ENCODE data around the gene ERI3.

The ERI3 gene

GRCh38 chr1:44354840-44355581 lies at the start of gene ERI3:
Gene ERI3, minus strand, starts transcription at chr1:44355257. Its CDS starts 231 bp downstream, at chr1:44355026.
- FAIRE-seq, result peak; percentile 96

GRCh38 chr1:44401256-44402228 lies 46.5 kb upstream of the ERI3 start:
- DNase-seq (ENCODE audit: insufficient read length, low spot score), result no peak
- no peak for FAIRE-seq

More at GRCh38 chr1:44354840-44355581, at the start of gene ERI3:
- DNase-seq (ENCODE audit: insufficient read length, low spot score), result peak; percentile 98

- DNase-seq (ENCODE audit: insufficient read length, low spot score) (no peak), FAIRE-seq (no peak)
These were observed 35.2 kb upstream of the ERI3 start for GRCh38 chr1:44390277-44390676.

GRCh38 chr1:44389437-44389836 lies 34.4 kb upstream of the ERI3 start:
- DNase-seq (ENCODE audit: insufficient read length, low spot score), result no peak
- no peak for FAIRE-seq

GRCh38 chr1:44388551-44388950 lies 33.5 kb upstream of the ERI3 start:
- FAIRE-seq, result no peak
- no peak for DNase-seq (ENCODE audit: insufficient read length, low spot score)

GRCh38 chr1:44380666-44381177 lies 25.7 kb upstream of the ERI3 start:
- FAIRE-seq (no peak), DNase-seq (ENCODE audit: insufficient read length, low spot score) (no peak)

- DNase-seq (ENCODE audit: insufficient read length, low spot score), result peak; percentile 16
- peak; percentile 57 for FAIRE-seq
These were observed 23.1 kb upstream of the ERI3 start for GRCh38 chr1:44377925-44378784.

GRCh38 chr1:44375547-44375946 lies 20.5 kb upstream of the ERI3 start:
- DNase-seq (ENCODE audit: insufficient read length, low spot score) (no peak), FAIRE-seq (no peak)

GRCh38 chr1:44371206-44371605 lies 16.1 kb upstream of the ERI3 start:
- DNase-seq (ENCODE audit: insufficient read length, low spot score), result no peak
- FAIRE-seq, result no peak

GRCh38 chr1:44368471-44369151 lies 13.6 kb upstream of the ERI3 start:
- DNase-seq (ENCODE audit: insufficient read length, low spot score), result no peak
- FAIRE-seq, result no peak

- no peak for FAIRE-seq
- DNase-seq (ENCODE audit: insufficient read length, low spot score), result no peak
These were observed 12.9 kb upstream of the ERI3 start for GRCh38 chr1:44367944-44368343.

GRCh38 chr1:44366371-44366975 lies 11.4 kb upstream of the ERI3 start:
- DNase-seq (ENCODE audit: insufficient read length, low spot score), result no peak
- no peak for FAIRE-seq

GRCh38 chr1:44361478-44361877 lies 6.4 kb upstream of the ERI3 start:
- FAIRE-seq (no peak), DNase-seq (ENCODE audit: insufficient read length, low spot score) (no peak)

GRCh38 chr1:44359234-44359935 lies 4.3 kb upstream of the ERI3 start:
- FAIRE-seq (no peak), DNase-seq (ENCODE audit: insufficient read length, low spot score) (no peak)

GRCh38 chr1:44357710-44358109 lies 2.7 kb upstream of the ERI3 start:
- DNase-seq (ENCODE audit: insufficient read length, low spot score), result no peak
- no peak for FAIRE-seq

GRCh38 chr1:44355582-44356305 lies 687 bp upstream of the ERI3 start:
- FAIRE-seq, result peak; percentile 23
- no peak for DNase-seq (ENCODE audit: insufficient read length, low spot score)

GRCh38 chr1:44354268-44354839 lies 703 bp downstream of the ERI3 start:
- DNase-seq (ENCODE audit: insufficient read length, low spot score) (no peak), FAIRE-seq (no peak)

GRCh38 chr1:44353604-44354003 lies 1.5 kb downstream of the ERI3 start:
- DNase-seq (ENCODE audit: insufficient read length, low spot score) (no peak), FAIRE-seq (no peak)

Data from GM19239 (cell line).